HG03039 (cell line): Measurements from ENCODE around the gene MTG2.

Experiments
- ATAC-seq: cut with Tn5 transposase; IDR thresholded peaks from one replicate; pipeline ENCODE4 v1.9.1; 2021; ENCODE audit warnings: mild to moderate bottlenecking, moderate library complexity; ENCODE audit not compliant: unreplicated experiment

MTG2 gene

GRCh38 chr20:62162765-62163484, 19.9 kb upstream of the MTG2 start:
- ATAC-seq, result no peak

DNA sequence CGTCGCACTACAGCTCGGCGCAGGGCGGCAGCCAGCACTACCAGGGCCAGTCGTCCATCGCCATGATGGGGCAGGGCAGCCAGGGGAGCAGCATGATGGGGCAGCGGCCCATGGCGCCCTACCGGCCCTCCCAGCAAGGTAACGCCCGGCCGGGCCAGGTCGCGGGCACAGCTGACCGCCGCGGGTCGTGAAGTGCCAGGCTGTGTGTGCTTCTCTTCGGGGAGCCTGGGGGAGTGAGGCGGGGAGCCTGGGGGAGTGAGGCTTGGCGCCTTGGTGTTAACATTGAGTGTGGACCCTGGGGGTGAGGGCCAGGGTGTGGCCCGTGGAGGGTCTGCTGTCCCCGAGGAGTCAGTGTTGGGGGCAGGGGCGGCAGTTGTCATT, 19.4 kb upstream of the MTG2 start:
- ATAC-seq, result no peak

DNA sequence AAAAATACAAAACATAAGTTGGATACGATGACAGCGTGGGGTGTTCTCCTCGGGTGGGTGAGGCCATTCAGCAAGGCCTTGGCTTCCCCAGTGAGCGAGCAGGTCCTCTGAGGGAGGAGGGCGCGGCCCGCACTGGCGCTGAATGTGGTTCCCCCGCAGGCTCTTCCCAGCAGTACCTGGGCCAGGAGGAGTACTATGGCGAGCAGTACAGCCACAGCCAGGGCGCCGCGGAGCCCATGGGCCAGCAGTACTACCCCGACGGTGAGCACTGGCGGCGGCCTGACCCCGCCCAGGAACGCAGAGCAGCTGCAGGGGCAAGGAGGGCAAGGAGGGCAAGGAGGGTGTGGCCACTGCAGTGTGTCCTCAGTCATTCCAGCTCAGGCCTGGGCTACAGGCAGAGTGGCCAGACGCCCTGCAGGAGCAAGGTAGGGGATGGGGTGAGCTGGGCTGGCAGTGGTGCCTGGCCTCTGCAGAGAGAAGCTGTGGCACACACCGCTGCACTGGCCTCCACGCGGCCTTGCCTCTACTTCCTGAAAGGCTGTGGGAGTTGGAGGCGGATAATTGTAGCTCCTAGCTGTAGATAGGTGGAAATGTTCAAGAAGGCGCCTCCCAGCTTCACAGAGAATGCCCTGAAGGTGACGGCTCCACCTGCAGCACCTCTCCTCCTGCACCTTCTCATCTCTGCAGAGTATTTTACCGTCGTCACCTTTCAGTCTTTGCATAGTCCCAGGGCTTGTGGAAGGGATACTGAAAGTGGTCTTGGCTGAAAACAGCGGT, 18.7 kb upstream of the MTG2 start:
- ATAC-seq, result no peak

GRCh38 chr20:62164879-62165761, 17.7 kb upstream of the MTG2 start:
- ATAC-seq, result no peak

- ATAC-seq, result no peak
Measured at GRCh38 chr20:62165762-62166399, 16.9 kb upstream of the MTG2 start.

DNA sequence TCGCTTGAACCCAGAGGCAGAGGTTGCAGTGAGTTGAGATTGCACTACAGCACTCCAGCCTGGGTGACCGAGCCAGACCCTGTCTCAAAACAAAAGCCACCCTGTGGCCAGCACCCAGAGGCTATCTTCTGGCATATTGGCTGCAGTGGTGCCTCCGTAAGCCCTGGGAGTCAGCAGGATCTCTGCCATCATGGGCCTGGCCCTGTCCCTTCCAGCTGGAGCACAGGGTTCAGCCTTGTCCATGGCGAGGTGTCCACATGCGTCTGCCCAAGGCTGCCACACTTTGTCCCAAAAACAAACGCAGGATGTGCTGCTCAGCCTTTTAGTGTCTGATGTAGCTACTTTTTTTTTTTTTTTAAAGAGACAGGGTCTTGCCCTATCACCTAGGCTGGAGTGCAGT, 15.4 kb upstream of the MTG2 start:
- ATAC-seq, result no peak

DNA sequence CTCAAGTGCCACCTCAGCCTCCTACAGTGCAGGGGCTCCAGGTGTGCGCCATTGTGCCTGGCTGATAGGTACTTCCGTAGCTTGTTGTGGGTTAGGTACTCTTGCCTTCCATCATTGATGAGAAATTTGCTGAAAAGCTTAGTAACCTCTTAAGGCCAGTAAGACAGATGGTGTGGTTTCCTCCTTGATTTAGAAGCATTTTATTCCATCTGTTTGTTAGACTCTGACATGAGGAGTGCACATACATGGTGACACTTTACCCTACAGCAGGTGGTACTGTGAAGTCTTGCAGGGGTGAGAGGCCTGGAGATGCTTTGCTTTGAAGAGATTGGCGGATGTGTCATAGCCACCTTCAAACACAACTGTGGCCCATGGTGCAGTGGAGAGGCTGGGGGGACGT, 14.8 kb upstream of the MTG2 start:
- ATAC-seq, result no peak

DNA sequence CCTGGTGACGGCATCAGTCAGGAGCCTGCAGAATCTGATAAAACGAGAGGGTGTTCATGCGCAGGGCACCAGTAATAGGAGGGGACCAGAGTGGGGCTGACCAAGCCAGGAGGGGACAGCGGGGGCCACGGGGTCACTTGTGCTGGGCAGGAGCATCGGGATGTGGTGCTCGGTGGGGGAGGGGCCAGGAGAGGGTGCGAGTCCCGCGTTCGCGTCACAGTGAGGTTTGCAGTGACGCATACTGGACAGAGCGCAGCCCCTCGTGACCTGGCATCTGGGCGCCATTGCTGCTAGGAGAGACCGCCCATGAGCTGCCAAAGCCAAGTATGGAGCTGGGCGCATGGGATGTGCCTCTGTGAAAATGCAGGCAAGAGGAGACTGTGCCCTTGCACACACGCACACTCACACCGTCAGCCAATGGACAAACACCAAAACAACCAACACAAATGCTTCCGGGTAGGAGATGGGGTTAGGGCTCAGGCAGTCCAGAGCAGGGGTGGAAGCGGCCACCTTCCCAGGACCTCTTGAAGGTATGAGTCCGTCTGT, 13.9 kb upstream of the MTG2 start:
- no peak for ATAC-seq

DNA sequence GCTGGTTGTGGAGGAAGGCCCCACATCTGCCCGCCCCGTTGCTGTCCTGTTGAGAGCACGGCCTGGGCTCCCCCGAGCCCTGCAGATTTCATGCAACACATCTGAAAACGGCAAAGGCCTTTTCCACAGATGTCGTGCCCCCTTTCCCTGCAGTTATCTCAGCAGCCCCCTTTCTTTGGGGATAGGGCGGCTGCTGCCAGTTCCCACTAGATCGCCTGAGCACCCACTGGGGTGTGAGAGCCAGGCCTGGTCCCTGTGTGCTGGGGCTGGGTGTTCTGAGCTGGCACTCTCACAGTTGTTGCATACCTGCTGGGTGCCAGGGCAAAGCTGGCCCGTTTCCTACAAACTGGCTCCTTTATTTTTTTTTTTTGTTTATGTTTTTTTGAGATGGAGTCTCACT, 12.3 kb upstream of the MTG2 start:
- no peak for ATAC-seq

- no peak for ATAC-seq
Measured at GRCh38 chr20:62171245-62171644, 11.6 kb upstream of the MTG2 start.

GRCh38 chr20:62172666-62173065, 10.2 kb upstream of the MTG2 start:
- ATAC-seq, result no peak

- no peak for ATAC-seq
Measured at GRCh38 chr20:62174021-62174804, 8.6 kb upstream of the MTG2 start.

DNA sequence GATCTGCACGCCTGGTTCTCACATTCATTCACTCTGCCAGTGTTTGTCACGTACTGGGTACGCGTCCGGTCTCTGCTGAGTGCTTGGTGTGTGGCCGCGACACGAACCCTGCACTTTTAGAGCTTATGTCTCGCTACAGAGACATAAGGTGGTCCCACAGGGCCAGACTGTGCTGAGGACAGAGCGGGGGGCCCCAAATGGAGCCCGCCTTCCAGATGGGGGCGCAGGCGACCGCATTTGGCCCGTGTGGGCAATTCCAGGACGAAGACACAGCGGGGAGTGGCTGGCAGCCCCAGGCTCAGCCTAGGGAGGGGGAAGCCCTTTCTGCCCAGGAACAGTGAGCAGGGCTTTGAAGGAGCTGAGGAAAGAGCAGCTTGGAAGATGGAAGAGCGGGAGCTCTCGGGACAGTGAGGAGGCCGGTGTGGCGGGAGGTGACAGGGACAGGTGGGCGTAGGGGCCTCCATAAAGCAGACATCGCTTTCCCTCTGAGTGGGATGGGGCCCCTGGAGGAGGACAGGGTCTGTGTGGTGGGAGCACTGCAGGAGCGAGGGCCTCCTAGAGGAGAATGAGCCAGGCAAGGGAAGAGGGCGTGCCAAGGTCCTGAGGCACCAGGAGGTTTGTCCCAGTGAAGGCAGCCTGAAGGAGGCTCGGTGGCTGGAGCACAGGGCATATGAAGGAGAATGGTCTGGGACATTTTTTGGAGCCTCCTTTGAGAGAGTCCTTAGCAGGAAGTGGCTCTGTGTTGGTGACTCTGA, 7.8 kb upstream of the MTG2 start:
- ATAC-seq, result no peak

DNA sequence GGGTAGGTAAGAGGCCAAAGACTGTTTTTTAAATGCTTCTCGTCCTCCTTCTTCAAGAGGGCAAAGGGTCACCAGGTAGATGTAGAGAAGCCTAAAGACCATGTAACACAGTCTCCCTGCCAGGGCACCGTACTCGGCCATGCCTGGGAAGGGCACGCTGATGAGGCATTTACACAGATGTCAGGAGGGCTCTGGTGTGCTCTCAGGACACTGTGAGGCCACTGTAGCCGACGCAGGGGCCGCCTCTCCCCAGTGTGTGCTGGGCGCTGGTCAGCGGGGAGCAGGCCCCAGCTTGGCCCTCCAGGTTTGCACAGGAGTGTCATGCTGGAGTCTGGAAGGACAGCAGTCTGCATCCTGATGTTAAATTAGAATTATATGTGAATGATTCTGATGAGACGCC, 7.1 kb upstream of the MTG2 start:
- ATAC-seq, result no peak

GRCh38 chr20:62176866-62177265, 6.0 kb upstream of the MTG2 start:
- no peak for ATAC-seq

DNA sequence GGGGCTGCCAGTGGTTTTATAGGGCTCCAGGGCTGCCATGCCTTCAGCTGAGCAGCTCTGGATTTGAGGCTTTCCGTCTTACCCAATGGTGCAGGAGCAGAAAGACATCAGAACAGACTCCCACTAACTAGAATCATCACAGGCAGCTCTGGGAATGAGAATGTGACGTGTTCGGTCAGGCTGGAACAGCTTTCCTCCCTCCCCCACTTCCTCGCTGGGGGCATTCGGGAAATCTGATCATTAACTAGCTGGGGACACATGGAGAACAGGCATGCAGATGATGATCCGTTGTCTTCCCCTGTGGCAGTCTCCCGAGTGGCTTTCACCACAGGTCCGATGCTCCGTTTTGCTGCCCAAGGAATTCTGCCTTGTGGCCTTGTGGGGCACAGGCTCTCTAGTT, 5.5 kb upstream of the MTG2 start:
- ATAC-seq, result no peak

GRCh38 chr20:62178316-62179161, 4.3 kb upstream of the MTG2 start:
- ATAC-seq, result no peak

DNA sequence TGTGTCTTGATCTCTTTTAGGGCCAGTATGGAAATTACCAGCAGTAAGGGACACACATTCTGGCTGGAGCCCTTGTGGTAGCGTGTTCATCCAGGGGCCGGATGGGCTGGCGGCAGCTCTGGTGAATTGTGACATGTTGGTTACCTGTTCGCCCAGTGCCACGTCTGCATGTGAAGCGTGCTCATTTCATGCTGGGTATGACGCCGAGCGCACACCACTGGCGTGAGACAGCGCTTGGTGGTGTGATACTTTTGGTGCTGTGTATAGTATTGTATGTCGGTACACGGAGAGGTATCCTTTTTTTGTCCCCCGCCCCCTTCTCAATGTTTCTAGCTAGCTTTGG, 3.7 kb upstream of the MTG2 start:
- ATAC-seq, result no peak

GRCh38 chr20:62181808-62182207, 1.0 kb upstream of the MTG2 start:
- no peak for ATAC-seq
